ENCODE results near the gene NPAS3.

GRCh38 chr14:33279865-33280264, 341.2 kb downstream of the NPAS3 start:
- TF ChIP-seq CTCF (IDR thresholded peaks at IDR 0.05 in 2 of 3, conservative IDR thresholded peaks at IDR 0.05 in 1 of 3; ENCODE audit: borderline replicate concordance in 1 of 3, insufficient read depth in 1 of 3, low read depth in 2 of 3, low read length in 2 of 3) (no peak), POLR2A (IDR thresholded peaks at IDR 0.05; ENCODE audit: borderline replicate concordance, extremely low read depth, insufficient read depth, insufficient read length) (no peak), EZH2 (IDR thresholded peaks at IDR 0.05) (no peak), RAD21 (IDR thresholded peaks at IDR 0.05; ENCODE audit: low read depth) (no peak), YY1 (IDR thresholded peaks at IDR 0.05; ENCODE audit: extremely low read depth, insufficient replicate concordance, low read depth, low read length) (no peak), SP1 (IDR thresholded peaks at IDR 0.05; ENCODE audit: low read depth) (no peak), EZH2phosphoT487 (IDR thresholded peaks at IDR 0.05; ENCODE audit: borderline replicate concordance) (no peak), JUND (IDR thresholded peaks at IDR 0.05) (no peak), POLR2AphosphoS5 (IDR thresholded peaks at IDR 0.05; ENCODE audit: low read depth, low read length) (no peak), MAX (IDR thresholded peaks at IDR 0.05) (no peak)
